Rectal smooth muscle tissue (tissue), 1 donor: ENCODE measurements around the gene AKNA.

ENCODE experiments used
- H3K27ac ChIP-seq: one replicate; pipeline ENCODE4 v1.7.0; 2013; ENCODE audit warnings: low read depth, low read length, inconsistent platforms
- H3K27me3 ChIP-seq: one replicate; pipeline ENCODE4 v1.7.0; 2013; ENCODE audit warnings: low read length; ENCODE audit not compliant: control insufficient read depth, insufficient read depth
- H3K36me3 ChIP-seq: one replicate; pipeline ENCODE4 v1.7.0; 2013; ENCODE audit warnings: low read length; ENCODE audit not compliant: control insufficient read depth, insufficient read depth
- H3K4me1 ChIP-seq: one replicate; pipeline ENCODE4 v1.7.0; 2013; ENCODE audit warnings: low read length; ENCODE audit not compliant: control insufficient read depth, insufficient read depth
- H3K4me3 ChIP-seq: one replicate; pipeline ENCODE4 v1.7.0; 2013; ENCODE audit warnings: low read length
- H3K9ac ChIP-seq: one replicate; pipeline ENCODE4 v1.7.0; 2013; ENCODE audit warnings: low read length

The AKNA gene

DNA sequence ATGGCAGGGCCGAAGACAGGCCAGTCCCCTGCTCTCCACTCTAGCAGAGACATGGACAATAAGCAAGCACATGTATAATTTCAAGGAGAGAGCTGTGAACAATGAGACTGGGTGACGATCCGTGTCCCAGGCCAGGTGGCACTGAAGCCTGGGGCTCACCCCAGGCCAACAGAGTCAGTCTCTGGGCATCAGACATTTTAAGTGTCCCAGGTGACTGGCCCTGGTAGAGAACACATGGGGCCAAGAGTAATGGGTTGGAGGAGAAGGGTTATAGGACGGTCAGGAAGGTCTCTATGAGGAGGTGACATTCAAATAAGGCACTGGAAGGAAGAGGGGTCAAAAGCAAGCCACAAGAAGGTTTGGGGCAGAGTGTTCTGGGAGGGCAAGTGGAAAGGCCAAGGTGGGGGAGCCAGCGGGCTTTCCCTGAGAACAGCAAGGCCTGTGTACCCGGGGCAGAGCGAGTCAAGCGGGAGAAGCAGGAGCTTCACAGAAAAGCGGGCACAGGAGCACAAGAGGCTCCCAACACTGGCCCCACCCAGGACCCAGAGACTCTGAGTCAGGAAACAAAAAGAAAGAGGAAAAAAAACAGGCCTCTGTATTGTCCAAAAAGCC, 1.1 kb upstream of the AKNA start:
- Histone ChIP-seq H3K4me3 (no peak overlapping the region), H3K4me1 (peaks cover 34% of the 10 kb centered on the region), H3K36me3 (no peaks in the 10 kb centered on the region), H3K27ac (peak overlapping the region; percentile 88), H3K9ac (no peak overlapping the region), H3K27me3 (no peaks in the 10 kb centered on the region)

DNA sequence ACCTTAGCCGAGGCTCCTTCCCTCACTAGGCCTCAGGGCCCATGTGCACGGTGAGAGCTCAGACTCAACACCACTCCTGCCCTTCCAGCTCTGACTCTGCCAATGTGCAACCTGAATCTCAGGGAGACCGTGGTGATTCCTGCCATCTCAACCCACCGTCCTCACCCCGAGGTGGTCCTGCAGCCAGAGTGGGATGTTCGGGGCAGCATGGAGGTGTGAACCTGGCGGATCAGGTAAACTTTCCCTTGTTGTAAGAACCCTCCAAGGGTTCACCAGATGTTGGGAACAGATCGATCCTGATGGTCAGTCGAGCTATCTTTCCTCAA, 538 bp upstream of the AKNA start:
- H3K4me1 ChIP-seq, result peaks cover 39% of the 10 kb centered on the region
- no peaks in the 10 kb centered on the region for H3K27me3 ChIP-seq
- no peaks in the 10 kb centered on the region for H3K36me3 ChIP-seq
- peak overlapping the region; percentile 88 for H3K27ac ChIP-seq
- peak overlapping the region; percentile 90 for H3K4me3 ChIP-seq
- H3K9ac ChIP-seq, result peak overlapping the region; percentile 34

GRCh38 chr9:114386886-114387679, 699 bp downstream of the AKNA start:
- Histone ChIP-seq H3K27me3 (no peaks in the 10 kb centered on the region), H3K27ac (peak overlapping the region; percentile 88), H3K36me3 (no peaks in the 10 kb centered on the region), H3K4me3 (peak overlapping the region; percentile 90), H3K9ac (peak overlapping the region; percentile 81), H3K4me1 (peaks cover 41% of the 10 kb centered on the region)

GRCh38 chr9:114386361-114386885, 1.4 kb downstream of the AKNA start:
- Histone ChIP-seq H3K4me3 (peak overlapping the region; percentile 90), H3K27ac (peak overlapping the region; percentile 88), H3K4me1 (peaks cover 41% of the 10 kb centered on the region), H3K9ac (peak overlapping the region; percentile 81), H3K36me3 (no peaks in the 10 kb centered on the region), H3K27me3 (no peaks in the 10 kb centered on the region)

DNA sequence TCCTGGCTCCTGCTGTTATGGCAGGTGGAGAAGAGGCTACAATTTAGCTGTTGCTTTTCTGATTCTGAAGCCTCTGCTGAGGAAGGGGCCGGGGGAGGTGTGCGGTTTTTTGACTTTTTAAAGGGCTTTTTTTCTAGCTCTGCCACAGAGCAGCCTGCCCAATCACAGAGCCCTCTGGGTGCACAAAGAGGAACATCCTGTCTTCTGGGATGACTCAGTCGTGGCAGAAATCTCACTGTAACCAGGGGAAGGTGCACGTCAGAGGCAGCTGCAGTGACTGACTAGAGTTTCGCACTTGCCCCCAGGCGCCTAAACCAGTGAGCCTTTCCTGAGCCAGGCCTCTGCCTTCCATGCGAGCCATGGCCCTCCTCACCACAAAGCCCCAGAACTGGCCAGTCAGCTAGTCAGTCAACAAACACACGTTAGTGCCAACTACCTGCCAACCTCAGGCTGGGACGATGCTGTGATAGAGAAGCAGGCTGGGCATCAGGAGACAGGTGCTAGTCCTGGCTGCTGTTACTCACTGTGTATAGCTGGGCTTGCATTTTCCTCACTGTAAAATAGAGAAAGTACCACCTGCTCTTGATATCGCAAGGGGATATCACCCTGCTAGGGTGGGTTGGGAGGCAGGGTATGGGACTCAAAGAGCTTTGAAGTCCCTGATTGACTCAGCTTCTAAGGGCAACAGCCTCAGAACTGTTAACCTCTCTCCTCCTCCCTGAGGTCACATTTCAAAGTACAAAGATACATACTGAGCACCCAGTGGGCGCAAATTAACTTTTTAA, 2.2 kb downstream of the AKNA start:
- Histone ChIP-seq H3K27ac (peak overlapping the region; percentile 88), H3K4me3 (peak overlapping the region; percentile 90), H3K36me3 (no peaks in the 10 kb centered on the region), H3K27me3 (no peaks in the 10 kb centered on the region), H3K4me1 (peaks cover 41% of the 10 kb centered on the region), H3K9ac (peak overlapping the region; percentile 61)

- H3K27ac ChIP-seq, result peak overlapping the region; percentile 74
- peak overlapping the region; percentile 32 for H3K4me3 ChIP-seq
- peaks cover 41% of the 10 kb centered on the region for H3K4me1 ChIP-seq
- H3K27me3 ChIP-seq, result no peaks in the 10 kb centered on the region
- H3K9ac ChIP-seq, result no peak overlapping the region
- H3K36me3 ChIP-seq, result peaks cover 3% of the 10 kb centered on the region
Measured at GRCh38 chr9:114384836-114385396, 2.9 kb downstream of the AKNA start.

DNA sequence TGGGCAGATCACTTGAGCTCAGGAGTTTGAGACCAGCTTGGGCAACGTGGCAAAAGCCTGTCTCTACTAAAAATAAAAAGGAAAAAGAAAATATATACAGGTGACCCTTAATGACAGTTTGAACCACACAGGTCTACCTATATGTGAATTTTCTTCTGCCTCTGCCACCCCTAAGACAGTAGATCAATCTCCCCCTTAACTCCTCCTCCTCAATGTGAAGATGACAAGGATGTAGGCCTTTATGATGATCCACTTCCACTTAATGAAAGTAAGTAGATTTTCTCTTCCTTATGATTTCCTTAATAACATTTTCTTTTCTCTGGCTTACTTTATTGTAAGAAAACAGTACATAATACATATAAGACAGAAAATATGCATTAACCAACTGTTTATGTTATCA, 3.4 kb downstream of the AKNA start:
- peak overlapping the region; percentile 74 for H3K27ac ChIP-seq
- H3K4me1 ChIP-seq, result peaks cover 41% of the 10 kb centered on the region
- H3K9ac ChIP-seq, result no peak overlapping the region
- H3K36me3 ChIP-seq, result peaks cover 7% of the 10 kb centered on the region
- H3K4me3 ChIP-seq, result no peak overlapping the region
- H3K27me3 ChIP-seq, result no peaks in the 10 kb centered on the region

GRCh38 chr9:114383521-114384231, 4.1 kb downstream of the AKNA start:
- Histone ChIP-seq H3K27me3 (no peaks in the 10 kb centered on the region), H3K4me1 (peaks cover 41% of the 10 kb centered on the region), H3K4me3 (peak overlapping the region; percentile 51), H3K36me3 (peaks cover 12% of the 10 kb centered on the region), H3K27ac (peak overlapping the region; percentile 74), H3K9ac (no peak overlapping the region)

- peaks cover 35% of the 10 kb centered on the region for H3K4me1 ChIP-seq
- H3K4me3 ChIP-seq, result peak overlapping the region; percentile 51
- H3K27ac ChIP-seq, result peak overlapping the region; percentile 74
- H3K27me3 ChIP-seq, result no peaks in the 10 kb centered on the region
- peaks cover 15% of the 10 kb centered on the region for H3K36me3 ChIP-seq
- H3K9ac ChIP-seq, result peak overlapping the region; percentile 16
Measured at GRCh38 chr9:114382699-114383520, 4.9 kb downstream of the AKNA start.

DNA sequence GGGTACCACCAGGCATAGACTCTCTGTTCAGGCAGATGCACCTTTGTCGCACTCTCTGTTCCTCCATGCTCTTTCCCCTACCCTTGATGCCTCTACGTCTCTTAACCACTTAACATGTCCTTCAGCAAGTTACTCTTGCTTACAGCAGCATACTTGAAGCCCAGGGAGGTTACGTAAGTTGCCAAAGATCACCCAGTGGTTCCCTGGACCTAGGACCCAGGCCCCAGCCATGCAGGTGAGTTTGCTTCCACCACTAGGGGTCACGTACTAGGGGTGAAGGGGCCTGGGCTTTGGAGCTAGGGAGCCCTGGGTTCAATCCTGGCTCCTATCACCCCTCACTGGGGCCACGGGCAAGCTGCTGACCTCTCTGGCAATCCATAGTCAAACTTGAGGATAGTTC, 8.9 kb downstream of the AKNA start:
- no peaks in the 10 kb centered on the region for H3K27me3 ChIP-seq
- no peak overlapping the region for H3K27ac ChIP-seq
- H3K36me3 ChIP-seq, result peaks cover 36% of the 10 kb centered on the region
- no peak overlapping the region for H3K9ac ChIP-seq
- H3K4me3 ChIP-seq, result no peak overlapping the region
- H3K4me1 ChIP-seq, result peaks cover 13% of the 10 kb centered on the region

GRCh38 chr9:114378016-114378415, 9.8 kb downstream of the AKNA start:
- no peak overlapping the region for H3K4me3 ChIP-seq

More at GRCh38 chr9:114378016-114378415, 9.8 kb downstream of the AKNA start:
- no peak overlapping the region for H3K27ac ChIP-seq
- peaks cover 5% of the 10 kb centered on the region for H3K4me1 ChIP-seq
- peaks cover 39% of the 10 kb centered on the region for H3K36me3 ChIP-seq
- no peaks in the 10 kb centered on the region for H3K27me3 ChIP-seq
- H3K9ac ChIP-seq, result no peak overlapping the region
